Esophagus squamous epithelium (tissue), 5 donors: ENCODE data around the gene CAMTA1. TPM values are rescaled to one million over a fixed set of nuclear protein-coding genes. Genes with fewer than 3 reads are reported as not detected.

Experiments used
- DNase-seq: peaks from one replicate; lab custom pipeline; 2025; lab: John Stamatoyannopoulos, UW
- H3K27ac ChIP-seq, 4 donors: fragments of 200-600 bp; sonication (generic); one replicate each; pipeline ENCODE4 v1.5.1; 2016 to 2019; ENCODE audit warnings: mild to moderate bottlenecking in 1 of 4
- H3K27me3 ChIP-seq, 4 donors: fragments of 200-600 bp; sonication (generic); 1 replicate in 3 of 4; 2 replicates in 1 of 4; pipeline versions ENCODE4 v1.5.1 to v1.6.0; 2017 to 2021; ENCODE audit warnings: antibody characterized with exemption in 1 of 4
- H3K36me3 ChIP-seq, 3 donors: fragments of 200-600 bp; sonication (generic); one replicate each; pipeline ENCODE4 v1.5.1; 2016 to 2019
- H3K4me1 ChIP-seq, 3 donors: fragments of 200-600 bp; sonication (generic); one replicate each; pipeline ENCODE4 v1.5.1; 2017 to 2019
- H3K4me3 ChIP-seq, 4 donors: fragments of 200-600 bp; sonication (generic); 1 replicate in 3 of 4; 2 replicates in 1 of 4; pipeline ENCODE4 v1.5.1; 2016 to 2019; ENCODE audit warnings: mild to moderate bottlenecking in 2 of 4, moderate library complexity in 1 of 4
- H3K9me3 ChIP-seq, 3 donors: fragments of 200-600 bp; sonication (generic); one replicate each; pipeline ENCODE4 v1.5.1; 2016 to 2019
- POLR2A ChIP-seq, 4 donors: fragments of 450-650 bp; IDR thresholded peaks; one replicate each; pipeline ENCODE4 v1.6.1; 2017; ENCODE audit warnings: antibody characterized with exemption in 4 of 4, mild to moderate bottlenecking in 4 of 4, moderate library complexity in 3 of 4
- WGBS, 2 donors: methylation state at CpG; one replicate each; pipeline ENCODE4 v1.1.5; 2018; 5-methylcytosine and 5-hydroxymethylcytosine counted together
- intact Hi-C: fragments of 100-400 bp; cut with DNase I; formaldehyde crosslinking; loops from one replicate; pipeline ENCODE4 v1.15.0; 2022
- total RNA-seq, 4 donors: library from RNA; depleted of rRNA; stranded (reverse); fragments of >200 nt; gene quantifications; one replicate each; pipeline ENCODE4 v1.1.0, GENCODE V29; 2016
- TF ChIP-seq, protein P1 (sequence below), 6 experiments: fragments of 450-650 bp in 4 of 6; fragments of 200-600 bp in 2 of 6; sonication (generic) in 2 of 6; IDR thresholded peaks; one replicate each; pipeline ENCODE4 v1.5.1; 2016 to 2019; ENCODE audit warnings: antibody characterized with exemption in 6 of 6, mild to moderate bottlenecking in 4 of 6, moderate library complexity in 4 of 6
- donor health status: DM: yes; HTN: yes; CAD: no.

CAMTA1 gene
- total RNA-seq, 4 donors from 2014 or later: 31.3 to 77.4 (median 45.9) TPM

GRCh38 chr1:7302126-7302525 lies 516.9 kb downstream of the CAMTA1 start:
- 72 to 85% methylated on average over 6 of the region's 6 CpGs for WGBS, 2 donors
- H3K36me3 ChIP-seq: no peaks in the 10 kb centered on the region
- H3K27me3 ChIP-seq: no peaks in the 10 kb centered on the region
- intact Hi-C loops: no loop called here
- H3K4me3 ChIP-seq: no peak overlapping the region
- peaks cover 0 to 19% (median 8%) of the 10 kb centered on the region in 3 donors for H3K4me1 ChIP-seq
- DNase-seq: no peak
- no peaks in the 10 kb centered on the region for H3K9me3 ChIP-seq
- no peak overlapping the region for H3K27ac ChIP-seq
- TF ChIP-seq, protein P1, sequence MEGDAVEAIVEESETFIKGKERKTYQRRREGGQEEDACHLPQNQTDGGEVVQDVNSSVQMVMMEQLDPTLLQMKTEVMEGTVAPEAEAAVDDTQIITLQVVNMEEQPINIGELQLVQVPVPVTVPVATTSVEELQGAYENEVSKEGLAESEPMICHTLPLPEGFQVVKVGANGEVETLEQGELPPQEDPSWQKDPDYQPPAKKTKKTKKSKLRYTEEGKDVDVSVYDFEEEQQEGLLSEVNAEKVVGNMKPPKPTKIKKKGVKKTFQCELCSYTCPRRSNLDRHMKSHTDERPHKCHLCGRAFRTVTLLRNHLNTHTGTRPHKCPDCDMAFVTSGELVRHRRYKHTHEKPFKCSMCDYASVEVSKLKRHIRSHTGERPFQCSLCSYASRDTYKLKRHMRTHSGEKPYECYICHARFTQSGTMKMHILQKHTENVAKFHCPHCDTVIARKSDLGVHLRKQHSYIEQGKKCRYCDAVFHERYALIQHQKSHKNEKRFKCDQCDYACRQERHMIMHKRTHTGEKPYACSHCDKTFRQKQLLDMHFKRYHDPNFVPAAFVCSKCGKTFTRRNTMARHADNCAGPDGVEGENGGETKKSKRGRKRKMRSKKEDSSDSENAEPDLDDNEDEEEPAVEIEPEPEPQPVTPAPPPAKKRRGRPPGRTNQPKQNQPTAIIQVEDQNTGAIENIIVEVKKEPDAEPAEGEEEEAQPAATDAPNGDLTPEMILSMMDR (IDR thresholded peaks at IDR 0.05): no peak

DNA sequence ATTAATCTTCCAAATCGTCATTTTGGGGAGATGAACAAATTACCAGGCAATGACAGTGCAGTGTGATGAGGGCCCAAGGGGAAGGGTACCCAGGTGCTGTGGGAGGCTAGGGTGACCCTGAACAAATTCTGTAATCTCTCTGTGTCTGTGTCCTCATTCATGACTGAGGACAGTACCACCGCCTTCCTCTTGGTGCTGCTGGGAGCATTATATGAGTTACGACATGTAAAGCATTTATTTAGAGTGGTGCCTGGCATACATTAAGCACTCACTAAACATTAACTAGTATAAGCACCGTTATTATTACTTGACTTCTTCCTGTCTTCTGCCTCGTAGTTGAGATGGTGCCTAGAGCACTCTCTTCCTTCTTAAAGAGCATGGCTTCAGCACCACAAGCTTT lies 517.6 kb downstream of the CAMTA1 start:
- Histone ChIP-seq H3K36me3 (no peaks in the 10 kb centered on the region), H3K27ac (no peak overlapping the region), H3K4me1 (peaks cover 0 to 19% (median 8%) of the 10 kb centered on the region in 3 donors), H3K4me3 (no peak overlapping the region), H3K27me3 (no peaks in the 10 kb centered on the region), H3K9me3 (no peaks in the 10 kb centered on the region)
- no peak for DNase-seq
- WGBS, 2 donors: 51 to 73% methylated on average over 4 to 5 of the region's 5 CpGs
- intact Hi-C loops: no loop called here
- no peak for TF ChIP-seq POLR2A (IDR thresholded peaks at IDR 0.05)
- TF ChIP-seq, protein P1 (IDR thresholded peaks at IDR 0.05): no peak

GRCh38 chr1:7303554-7304317 lies 518.5 kb downstream of the CAMTA1 start:
- Histone ChIP-seq H3K36me3 (no peaks in the 10 kb centered on the region), H3K4me1 (peaks cover 0 to 15% (median 8%) of the 10 kb centered on the region in 3 donors), H3K4me3 (no peak overlapping the region), H3K27me3 (no peaks in the 10 kb centered on the region), H3K27ac (no peak overlapping the region), H3K9me3 (no peaks in the 10 kb centered on the region)
- intact Hi-C loops: no loop called here
- no peak for TF ChIP-seq POLR2A (IDR thresholded peaks at IDR 0.05)
- TF ChIP-seq, protein P1 (IDR thresholded peaks at IDR 0.05): no peak
- 68 to 79% methylated on average over 8 of the region's 8 CpGs for WGBS, 2 donors
- no peak for DNase-seq

DNA sequence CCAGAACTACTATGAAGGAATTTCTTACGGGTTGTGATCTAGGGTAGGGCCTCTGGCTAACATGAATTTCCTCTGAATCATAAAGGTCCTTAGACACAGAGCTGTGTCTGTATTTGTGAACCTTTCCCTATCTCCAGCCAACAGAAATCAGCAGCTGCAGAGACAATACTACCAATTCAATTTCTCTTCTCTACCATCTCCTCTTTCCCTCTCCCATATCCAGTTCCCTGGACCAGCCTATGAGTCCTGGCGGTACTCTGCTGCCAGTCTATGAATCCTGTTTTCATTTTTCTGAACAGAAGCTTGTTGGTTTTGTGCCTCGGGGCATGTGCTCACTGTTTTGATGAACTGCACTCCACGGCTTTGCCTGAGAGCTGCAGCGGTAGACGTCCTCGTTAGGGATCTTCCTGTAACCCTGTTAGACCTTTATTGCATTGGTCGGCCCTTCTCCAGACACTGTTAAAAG lies 527.9 kb downstream of the CAMTA1 start:
- no peaks in the 10 kb centered on the region for H3K9me3 ChIP-seq
- H3K36me3 ChIP-seq: no peaks in the 10 kb centered on the region
- 49 to 65% methylated on average over 8 of the region's 8 CpGs for WGBS, 2 donors
- H3K4me3 ChIP-seq: no peak overlapping the region
- DNase-seq: no peak
- H3K27me3 ChIP-seq: peaks cover 0 to 12% (median 0%) of the 10 kb centered on the region in 4 donors
- H3K4me1 ChIP-seq: no peaks in the 10 kb centered on the region
- TF ChIP-seq, protein P1 (IDR thresholded peaks at IDR 0.05): no peak
- no peak for TF ChIP-seq POLR2A (IDR thresholded peaks at IDR 0.05)
- intact Hi-C loops: no loop called here
- H3K27ac ChIP-seq: no peak overlapping the region

DNA sequence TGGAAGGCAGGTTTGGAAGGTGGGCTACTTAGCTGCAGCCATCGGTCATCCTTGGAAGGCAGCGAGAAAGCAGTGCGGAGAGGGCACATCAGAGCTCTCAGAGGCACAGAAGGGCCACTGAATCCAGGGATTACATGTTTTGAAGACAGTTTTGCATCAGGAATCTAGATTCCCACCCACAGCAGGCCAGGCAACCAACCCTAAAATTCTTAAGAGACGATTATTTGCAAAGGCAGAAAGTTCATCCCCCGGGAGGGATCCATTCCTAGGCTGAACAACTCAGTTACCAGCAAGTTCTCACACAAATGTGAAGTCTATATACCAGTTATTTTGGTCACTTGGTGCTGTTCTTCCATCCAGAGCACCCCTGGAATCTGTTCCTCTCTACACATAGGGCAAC lies 528.6 kb downstream of the CAMTA1 start:
- no peak for DNase-seq
- H3K27me3 ChIP-seq: peaks cover 0 to 12% (median 0%) of the 10 kb centered on the region in 4 donors
- intact Hi-C loops: no loop called here
- no peak overlapping the region for H3K27ac ChIP-seq
- no peak overlapping the region for H3K4me3 ChIP-seq
- H3K4me1 ChIP-seq: no peaks in the 10 kb centered on the region
- TF ChIP-seq POLR2A (IDR thresholded peaks at IDR 0.05): no peak
- TF ChIP-seq, protein P1 (IDR thresholded peaks at IDR 0.05): no peak
- WGBS, 2 donors: 84 to 95% methylated on average over 5 of the region's 5 CpGs
- H3K9me3 ChIP-seq: no peaks in the 10 kb centered on the region
- H3K36me3 ChIP-seq: no peaks in the 10 kb centered on the region
